Measurements from ENCODE around the gene ZHX3. TPM values are rescaled to one million over a fixed set of nuclear protein-coding genes. Genes with fewer than 3 reads are reported as not detected.

Gene ZHX3
- total RNA-seq, 1 donor from 2014 or later, result 9.1 TPM

DNA sequence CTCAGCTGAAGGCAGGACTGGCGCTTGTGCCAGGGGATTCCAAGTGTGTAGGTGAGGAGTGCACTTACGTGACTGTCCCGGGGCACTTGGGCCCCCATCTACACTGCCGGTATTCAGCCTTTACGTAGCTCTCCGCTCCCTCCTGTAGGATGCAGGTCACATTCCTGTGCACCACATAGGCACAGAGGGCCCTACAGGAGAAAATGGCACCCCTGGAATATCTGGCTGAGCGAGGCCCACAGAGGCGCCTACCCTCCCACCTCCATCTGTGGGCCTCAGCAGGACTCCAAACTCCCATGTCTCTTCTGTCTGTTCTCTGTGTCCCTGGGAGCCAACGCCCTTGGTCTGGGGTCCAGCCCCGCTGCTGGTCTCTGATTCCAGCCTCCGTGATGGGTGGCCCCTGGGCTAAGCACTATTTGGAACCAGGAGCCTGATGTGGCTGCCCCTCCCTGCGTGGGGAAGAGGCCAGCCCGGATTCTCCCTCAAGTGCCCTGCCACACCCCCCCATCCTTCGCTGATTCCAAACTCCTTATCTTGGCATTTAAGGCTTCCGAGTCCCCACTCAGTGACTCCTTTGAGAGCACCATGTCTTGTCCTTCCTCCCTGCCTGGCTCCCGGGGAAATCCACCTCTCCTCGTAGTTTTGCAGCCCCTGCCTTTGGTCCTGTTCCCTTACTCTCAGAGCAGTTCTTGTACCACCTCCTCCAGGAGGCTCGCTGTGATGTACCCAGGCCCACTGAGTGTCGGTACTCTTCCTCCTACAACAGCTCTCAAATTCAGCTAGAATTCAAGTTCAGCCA, 47.6 kb upstream of the ZHX3 start:
- H3K4me3 Mint-ChIP-seq (ENCODE audit: low read depth), result peak overlapping the region; percentile 7

DNA sequence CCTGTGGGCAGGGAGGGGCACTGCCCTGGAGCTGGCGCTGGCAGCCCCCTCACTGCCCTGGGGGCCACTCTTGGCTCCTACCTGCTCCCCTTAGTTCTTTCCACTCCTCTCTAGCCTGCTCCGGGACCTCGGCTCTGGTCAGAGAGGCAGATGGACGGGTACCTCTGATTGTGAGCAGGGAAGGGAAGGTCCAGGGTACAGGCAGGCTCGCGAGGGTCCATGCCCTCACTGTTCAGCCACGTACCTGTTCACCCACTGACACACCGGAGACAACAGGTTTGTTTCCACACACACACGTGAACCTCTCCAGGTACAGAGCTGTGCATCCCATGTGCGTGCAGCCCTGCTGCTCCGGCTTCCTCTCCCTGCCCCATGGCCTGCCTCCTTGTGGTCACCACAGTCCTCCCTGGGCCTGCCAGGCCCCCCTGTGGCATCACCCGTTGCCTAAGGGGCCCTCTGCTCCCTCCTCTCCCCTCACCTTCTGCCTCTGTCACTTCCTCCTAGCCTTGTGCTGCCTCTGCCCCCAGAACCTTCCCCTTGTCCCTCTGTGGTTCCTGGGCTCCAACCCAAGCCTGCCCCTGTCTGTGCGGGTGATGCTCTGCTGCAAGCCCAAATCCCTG, 46.8 kb upstream of the ZHX3 start:
- Mint-ChIP-seq H3K4me1 (ENCODE audit: low read depth) (peaks cover 2% of the 10 kb centered on the region), H3K4me3 (ENCODE audit: low read depth) (no peak overlapping the region), H3K27ac (no peak overlapping the region), H3K9me3 (ENCODE audit: low read depth) (no peaks in the 10 kb centered on the region), H3K36me3 (ENCODE audit: insufficient read depth) (no peaks in the 10 kb centered on the region), H3K27me3 (peaks cover 35% of the 10 kb centered on the region)
- TF ChIP-seq, protein P1, sequence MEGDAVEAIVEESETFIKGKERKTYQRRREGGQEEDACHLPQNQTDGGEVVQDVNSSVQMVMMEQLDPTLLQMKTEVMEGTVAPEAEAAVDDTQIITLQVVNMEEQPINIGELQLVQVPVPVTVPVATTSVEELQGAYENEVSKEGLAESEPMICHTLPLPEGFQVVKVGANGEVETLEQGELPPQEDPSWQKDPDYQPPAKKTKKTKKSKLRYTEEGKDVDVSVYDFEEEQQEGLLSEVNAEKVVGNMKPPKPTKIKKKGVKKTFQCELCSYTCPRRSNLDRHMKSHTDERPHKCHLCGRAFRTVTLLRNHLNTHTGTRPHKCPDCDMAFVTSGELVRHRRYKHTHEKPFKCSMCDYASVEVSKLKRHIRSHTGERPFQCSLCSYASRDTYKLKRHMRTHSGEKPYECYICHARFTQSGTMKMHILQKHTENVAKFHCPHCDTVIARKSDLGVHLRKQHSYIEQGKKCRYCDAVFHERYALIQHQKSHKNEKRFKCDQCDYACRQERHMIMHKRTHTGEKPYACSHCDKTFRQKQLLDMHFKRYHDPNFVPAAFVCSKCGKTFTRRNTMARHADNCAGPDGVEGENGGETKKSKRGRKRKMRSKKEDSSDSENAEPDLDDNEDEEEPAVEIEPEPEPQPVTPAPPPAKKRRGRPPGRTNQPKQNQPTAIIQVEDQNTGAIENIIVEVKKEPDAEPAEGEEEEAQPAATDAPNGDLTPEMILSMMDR (IDR thresholded peaks at IDR 0.05; ENCODE audit: unreplicated experiment), result no peak
- DNase-seq (ENCODE audit: low spot score, unreplicated experiment), result no peak

More for the DNA sequence above, 47.6 kb upstream of the ZHX3 start:
- Mint-ChIP-seq H3K9me3 (ENCODE audit: low read depth) (no peaks in the 10 kb centered on the region), H3K36me3 (ENCODE audit: insufficient read depth) (no peaks in the 10 kb centered on the region), H3K27ac (no peak overlapping the region), H3K4me1 (ENCODE audit: low read depth) (peaks cover 2% of the 10 kb centered on the region), H3K27me3 (peaks cover 43% of the 10 kb centered on the region)
- DNase-seq (ENCODE audit: low spot score, unreplicated experiment), result no peak
- TF ChIP-seq, protein P1 (IDR thresholded peaks at IDR 0.05; ENCODE audit: unreplicated experiment), result no peak

DNA sequence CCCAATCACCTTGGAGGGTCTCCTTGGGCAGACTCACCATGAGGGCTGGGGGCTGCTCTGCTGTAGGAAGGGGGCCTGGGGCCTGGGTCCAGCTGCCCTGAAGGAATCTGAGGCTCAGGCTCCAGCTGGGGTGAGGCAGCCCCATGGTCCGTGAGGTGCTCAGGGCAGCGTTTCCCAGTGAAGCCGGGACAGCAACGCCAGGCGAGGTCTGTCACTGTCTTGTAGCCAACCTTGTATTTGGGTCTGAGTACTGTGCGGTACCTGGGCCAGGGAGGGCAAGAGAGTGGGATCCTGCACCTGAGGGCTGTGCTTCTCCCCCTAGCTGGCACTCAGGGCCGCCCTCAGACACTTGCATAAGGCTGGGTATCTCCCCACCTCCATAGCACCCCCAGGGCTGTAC, 46.1 kb upstream of the ZHX3 start:
- TF ChIP-seq, protein P1 (IDR thresholded peaks at IDR 0.05; ENCODE audit: unreplicated experiment), result no peak
- H3K27me3 Mint-ChIP-seq, result peaks cover 30% of the 10 kb centered on the region
- H3K27ac Mint-ChIP-seq, result no peak overlapping the region
- no peaks in the 10 kb centered on the region for H3K36me3 Mint-ChIP-seq (ENCODE audit: insufficient read depth)
- no peak for DNase-seq (ENCODE audit: low spot score, unreplicated experiment)
- no peak overlapping the region for H3K4me3 Mint-ChIP-seq (ENCODE audit: low read depth)
- H3K9me3 Mint-ChIP-seq (ENCODE audit: low read depth), result no peaks in the 10 kb centered on the region
- H3K4me1 Mint-ChIP-seq (ENCODE audit: low read depth), result peaks cover 2% of the 10 kb centered on the region

DNA sequence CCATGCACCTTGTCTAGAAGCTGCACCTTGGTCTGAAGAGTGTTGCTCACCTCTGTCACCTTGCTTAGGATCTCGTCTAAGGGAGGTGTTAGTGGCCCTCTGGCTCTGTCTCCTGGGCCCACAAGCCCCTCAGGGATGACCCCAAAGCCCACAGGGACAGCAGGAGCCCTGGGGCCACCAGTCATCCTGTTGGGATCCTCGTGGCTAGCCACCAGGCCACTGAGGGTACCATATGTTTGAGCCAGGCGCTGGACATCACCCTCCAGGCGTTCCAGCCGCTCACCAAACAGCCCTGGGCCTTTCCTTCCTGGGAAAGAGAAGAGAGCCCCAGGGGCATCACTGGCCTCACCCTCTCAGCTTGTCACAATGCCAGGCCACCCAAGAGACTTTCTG, 45.2 kb upstream of the ZHX3 start:
- H3K4me3 Mint-ChIP-seq (ENCODE audit: low read depth), result no peak overlapping the region
- H3K27me3 Mint-ChIP-seq, result peaks cover 24% of the 10 kb centered on the region
- no peak for DNase-seq (ENCODE audit: low spot score, unreplicated experiment)
- no peaks in the 10 kb centered on the region for H3K9me3 Mint-ChIP-seq (ENCODE audit: low read depth)
- H3K27ac Mint-ChIP-seq, result no peak overlapping the region
- TF ChIP-seq, protein P1 (IDR thresholded peaks at IDR 0.05; ENCODE audit: unreplicated experiment), result no peak
- peaks cover 2% of the 10 kb centered on the region for H3K4me1 Mint-ChIP-seq (ENCODE audit: low read depth)
- H3K36me3 Mint-ChIP-seq (ENCODE audit: insufficient read depth), result no peaks in the 10 kb centered on the region

DNA sequence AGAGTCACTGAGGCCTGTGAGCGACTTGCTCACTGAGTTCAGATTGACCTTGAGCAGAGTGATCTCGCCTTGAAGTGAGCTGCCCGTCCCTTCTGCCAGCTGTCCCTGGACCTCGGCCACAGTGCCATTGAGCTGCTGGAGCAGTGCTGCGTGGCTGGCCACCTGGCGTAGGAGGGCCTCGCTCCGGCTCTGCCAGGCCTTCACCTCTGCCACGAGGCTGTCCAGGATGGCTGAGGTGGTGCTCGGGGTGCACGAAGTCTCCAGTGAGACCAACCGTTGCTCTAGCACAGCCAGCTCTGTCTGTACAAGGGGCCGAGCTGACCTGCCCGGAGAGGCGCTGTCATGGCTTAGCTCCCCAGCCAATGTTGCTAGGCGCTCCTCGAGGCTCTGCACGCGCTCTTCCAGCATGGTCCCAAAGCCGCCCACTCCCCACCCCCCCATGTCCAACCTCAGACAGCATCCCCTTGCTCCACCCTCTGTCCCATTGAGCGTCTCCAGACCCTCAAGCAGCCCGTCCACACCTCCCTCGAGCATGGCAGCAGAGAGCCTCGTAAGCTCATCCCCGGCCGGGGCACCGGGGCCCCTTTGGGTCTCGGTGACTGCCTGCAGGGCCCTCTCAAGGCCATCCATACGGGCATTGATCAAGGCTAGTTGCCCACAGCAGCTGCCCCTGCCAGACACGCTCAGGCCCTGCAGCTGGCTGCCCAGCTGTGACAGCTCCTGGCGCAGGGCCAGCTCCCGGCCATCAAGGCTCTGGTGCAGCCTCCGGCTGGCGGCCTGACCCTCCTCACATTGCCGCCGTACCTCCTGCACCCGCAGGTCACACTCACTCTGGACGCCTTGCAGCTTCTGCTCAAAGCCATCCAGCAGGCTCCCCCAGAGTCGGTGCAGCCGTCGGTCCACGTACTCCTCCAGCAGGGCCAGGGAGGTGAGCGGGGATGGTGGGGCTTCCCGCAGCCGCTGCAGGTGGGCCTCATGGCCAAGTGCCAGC, 44.5 kb upstream of the ZHX3 start:
- TF ChIP-seq, protein P1 (IDR thresholded peaks at IDR 0.05; ENCODE audit: unreplicated experiment), result no peak
- Mint-ChIP-seq H3K27ac (no peak overlapping the region), H3K9me3 (ENCODE audit: low read depth) (no peaks in the 10 kb centered on the region), H3K27me3 (peaks cover 17% of the 10 kb centered on the region), H3K4me1 (ENCODE audit: low read depth) (no peaks in the 10 kb centered on the region), H3K36me3 (ENCODE audit: insufficient read depth) (no peaks in the 10 kb centered on the region), H3K4me3 (ENCODE audit: low read depth) (no peak overlapping the region)
- no peak for DNase-seq (ENCODE audit: low spot score, unreplicated experiment)

All from progenitor cell of endocrine pancreas (in vitro differentiated cells).